ENCODE measurements around the gene NRBF2.

- no peak for TF ChIP-seq CTCF (IDR thresholded peaks at IDR 0.05; ENCODE audit: poor library complexity)
- no peak for TF ChIP-seq EZH2 (IDR thresholded peaks at IDR 0.05; ENCODE audit: borderline replicate concordance)
- no peak for TF ChIP-seq EZH2phosphoT487 (IDR thresholded peaks at IDR 0.05; ENCODE audit: low read depth, severe bottlenecking, unreplicated experiment)
These were observed 25.1 kb upstream of the NRBF2 start for GRCh38 chr10:63107943-63108437.
